Measurements from ENCODE around the gene ERC1. TPM values are rescaled to one million over a fixed set of nuclear protein-coding genes. Genes with fewer than 3 reads are reported as not detected.

Gene ERC1
- total and polyA plus RNA-seq, 2 of the 4 experiments (the other 2 are of a cell fraction), result 11.6 to 25.6 TPM

- Histone ChIP-seq H2AK5ac (ENCODE audit: low read depth, low read length) (0 out of 2 replicates have a peak overlapping the region, but pooled peaks have one; percentile 11), H3K27me3 (ENCODE audit: control insufficient read depth, insufficient read depth, low read length) (no peaks in the 10 kb centered on the region), H2BK5ac (ENCODE audit: low read depth, low read length, poor library complexity, severe bottlenecking) (no peak overlapping the region), H3K36me3 (ENCODE audit: control insufficient read depth, insufficient read depth, low read length) (no peaks in the 10 kb centered on the region), H4K8ac (ENCODE audit: low read depth in 2 of 2, low read length in 2 of 2) (peak overlapping the region; percentile 31 to 35; a peak in 2 of 4 replicates), H2BK15ac (ENCODE audit: low read depth, low read length) (no peak overlapping the region), H3K18ac (ENCODE audit: low read depth, low read length) (no peak overlapping the region), H3K4me1 (ENCODE audit: control insufficient read depth, insufficient read depth, low read length) (no peaks in the 10 kb centered on the region), H3K23ac (ENCODE audit: low read depth, low read length) (0 out of 2 replicates have a peak overlapping the region, but pooled peaks have one; percentile 0), H4K5ac (ENCODE audit: low read depth, low read length) (no peak overlapping the region), H3K9me1 (ENCODE audit: insufficient read depth, low read length) (0 out of 2 replicates have a peak, but pooled peaks cover 3% of the 10 kb centered on the region), H4K20me1 (ENCODE audit: insufficient read depth, low read length) (0 out of 2 replicates have a peak, but pooled peaks cover 5% of the 10 kb centered on the region), H3K27ac (ENCODE audit: insufficient read depth, low read length) (no peak overlapping the region), H3K4ac (ENCODE audit: low read depth, low read length) (no peak overlapping the region), H3K56ac (ENCODE audit: extremely low read depth, insufficient read depth, low read length) (no peak overlapping the region), H2AK9ac (replicated peaks; ENCODE audit: low read depth, low read length, poor library complexity) (no peak overlapping the region), H4K91ac (ENCODE audit: insufficient read depth, low read depth, low read length) (no peak overlapping the region), H2BK20ac (ENCODE audit: low read depth, low read length) (no peak overlapping the region), H3K9ac (ENCODE audit: low read depth, low read length) (no peak overlapping the region), H3K9me3 (ENCODE audit: control insufficient read depth, insufficient read depth, low read length) (no peaks in the 10 kb centered on the region), H3K79me1 (ENCODE audit: low read depth in 1 of 2, low read length in 2 of 2) (peaks cover under 1 to 6% of the 10 kb centered on the region in 2 experiments; a peak in 2 of 4 replicates), H3K4me2 (ENCODE audit: low read depth, low read length) (no peak overlapping the region), H2BK120ac (ENCODE audit: low read depth, low read length) (no peak overlapping the region), H2AFZ (replicated peaks; ENCODE audit: low read length, poor library complexity) (peak overlapping the region; percentile 72), H3K14ac (replicated peaks; ENCODE audit: low read depth, low read length) (peak overlapping the region; percentile 35; the same call in 1 of the 2 replicates), H3K4me3 (ENCODE audit: insufficient read depth, low read depth, low read length) (no peak overlapping the region)
- dilution Hi-C loops (cut with HindIII; ENCODE audit: low sequenced_read_pairs, unreplicated experiment), result no loop called here
- TF ChIP-seq CEBPB (IDR thresholded peaks at IDR 0.05; ENCODE audit: low read depth, low read length), result 0 out of 2 replicates have a peak, but pooled peaks have one; percentile 12
- TF ChIP-seq RFX5 (IDR thresholded peaks at IDR 0.05; ENCODE audit: low read depth, low read length), result no peak
- ChIA-PET CTCF (no interaction called here), POLR2A (ENCODE audit: unreplicated experiment) (no interaction called here)
- no peak for ATAC-seq (ENCODE audit: low read depth)
- intact Hi-C loops (cut with micrococcal nuclease), result no loop called here
- in situ Hi-C loops (cut with MboI; ENCODE audit: low sequenced_read_pairs), result loop anchor here (10.0 kb wide), 1 partner anchor 379 kb away; no protein-coding TSS in a partner anchor
- no TSS peak for BruUV-seq (replicated peaks)
- peak; percentile 68 for DNase-seq
- WGBS, 2 experiments (ENCODE audit: extremely low coverage in 2 of 2, insufficient read length in 1 of 2), result no CpG with 5 or more reads among the region's 7 CpGs
Measured at GRCh38 chr12:953776-954175, 37.2 kb upstream of the ERC1 start.
